GM21526 (cell line): ENCODE results near the gene SMC5.
"Not testable (repeated sequence)": the region's sequence is repeated elsewhere in the genome, so short reads cannot be mapped to it uniquely, and the experiment has no call there.

ENCODE experiments used
- ATAC-seq: cut with Tn5 transposase; IDR thresholded peaks from one replicate; pipeline ENCODE4 v1.9.1; 2021; ENCODE audit warnings: moderate library complexity; ENCODE audit not compliant: unreplicated experiment, low FRiP score

SMC5 gene

GRCh38 chr9:70352802-70353201, 94.0 kb downstream of the SMC5 start:
- ATAC-seq, result no peak

GRCh38 chr9:70355801-70356200, 97.0 kb downstream of the SMC5 start:
- no peak for ATAC-seq

GRCh38 chr9:70362952-70363351, 104.2 kb downstream of the SMC5 start:
- ATAC-seq, result no peak

GRCh38 chr9:70363760-70364159, 105.0 kb downstream of the SMC5 start:
- ATAC-seq, result no peak

- no peak for ATAC-seq
Observed at GRCh38 chr9:70367305-70367930, 108.6 kb downstream of the SMC5 start.

- ATAC-seq, result no peak
Observed at GRCh38 chr9:70374962-70375618, 116.3 kb downstream of the SMC5 start.

- no peak for ATAC-seq
Observed at GRCh38 chr9:70382046-70382708, 123.4 kb downstream of the SMC5 start.

GRCh38 chr9:70382709-70383605, 124.2 kb downstream of the SMC5 start:
- no peak for ATAC-seq

GRCh38 chr9:70385426-70385825, 126.6 kb downstream of the SMC5 start:
- no peak for ATAC-seq

GRCh38 chr9:70387663-70388062, 128.9 kb downstream of the SMC5 start:
- ATAC-seq, result no peak

- no peak for ATAC-seq
Observed at GRCh38 chr9:70389188-70389587, 130.4 kb downstream of the SMC5 start.

GRCh38 chr9:70389621-70390266, 131.0 kb downstream of the SMC5 start:
- ATAC-seq, result no peak

- no peak for ATAC-seq
Observed at GRCh38 chr9:70390933-70391341, 132.2 kb downstream of the SMC5 start.

GRCh38 chr9:70392189-70392588, 133.4 kb downstream of the SMC5 start:
- ATAC-seq, result no peak

GRCh38 chr9:70392850-70393249, 134.1 kb downstream of the SMC5 start:
- no peak for ATAC-seq

GRCh38 chr9:70395652-70396051, 136.9 kb downstream of the SMC5 start:
- ATAC-seq, result no peak

GRCh38 chr9:70398145-70398556, 139.4 kb downstream of the SMC5 start:
- ATAC-seq, result peak; percentile 99

GRCh38 chr9:70399141-70399540, 140.4 kb downstream of the SMC5 start:
- ATAC-seq, result no peak

GRCh38 chr9:70400107-70400892, 141.5 kb downstream of the SMC5 start:
- ATAC-seq, result no peak

- not testable (repeated sequence) for ATAC-seq
Observed at GRCh38 chr9:70401241-70401640, 142.5 kb downstream of the SMC5 start.
